Measurements from ENCODE around the gene CDC42BPA.

The CDC42BPA gene

DNA sequence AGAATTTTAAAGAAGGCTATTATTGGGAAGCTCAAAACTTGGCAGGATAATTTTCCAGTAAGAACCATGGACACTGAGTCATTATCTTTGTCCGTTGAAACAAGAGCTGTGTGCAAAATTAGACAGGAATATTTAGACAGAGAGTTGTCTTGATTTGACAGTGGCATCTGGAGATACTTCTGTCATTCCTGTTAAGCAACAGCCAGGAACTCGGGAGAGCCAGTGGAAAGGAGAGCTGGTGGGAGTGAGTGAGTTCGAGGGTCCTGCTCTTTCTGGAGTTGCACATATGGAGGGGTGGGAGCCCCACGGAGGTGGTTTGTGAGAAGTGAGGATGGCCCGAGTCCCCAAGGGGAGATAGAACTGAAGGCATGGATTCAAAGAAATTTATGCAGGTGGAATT is 375.1 kb downstream of the CDC42BPA start:
- no peak for DNase-seq

DNA sequence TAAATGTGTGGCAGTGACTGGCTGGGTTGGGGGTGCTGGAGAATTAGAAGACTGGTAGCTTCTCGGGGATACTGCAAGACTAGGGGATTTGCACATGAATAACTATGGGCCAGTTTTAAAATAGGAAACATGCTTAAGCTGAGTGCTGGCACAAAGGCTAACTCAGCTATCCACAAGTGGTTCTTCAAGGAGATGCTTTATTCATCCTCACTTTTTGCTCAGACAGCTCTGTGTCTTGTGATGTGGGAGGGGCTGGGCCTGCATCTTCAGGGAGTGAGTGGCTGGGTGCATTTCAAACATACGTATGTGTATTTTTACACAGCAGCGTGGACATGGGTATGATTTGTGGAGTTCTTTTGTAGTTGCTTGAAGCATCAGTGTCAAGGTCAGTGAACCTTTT is 375.9 kb downstream of the CDC42BPA start:
- no peak for DNase-seq

DNA sequence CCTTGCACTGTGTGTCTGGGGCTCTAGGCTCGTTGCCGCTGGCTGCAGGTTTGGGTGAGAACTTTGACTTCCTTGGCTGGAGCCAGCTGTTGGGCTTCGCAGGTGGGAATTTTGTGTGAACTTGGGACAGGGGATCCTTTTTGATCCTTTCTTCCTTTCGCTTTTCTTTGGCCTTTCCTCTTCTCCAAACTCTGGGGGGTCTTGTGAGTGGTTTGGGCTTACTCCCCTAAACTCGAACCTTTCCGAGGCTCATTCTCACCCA is 377.6 kb downstream of the CDC42BPA start:
- no peak for DNase-seq

DNA sequence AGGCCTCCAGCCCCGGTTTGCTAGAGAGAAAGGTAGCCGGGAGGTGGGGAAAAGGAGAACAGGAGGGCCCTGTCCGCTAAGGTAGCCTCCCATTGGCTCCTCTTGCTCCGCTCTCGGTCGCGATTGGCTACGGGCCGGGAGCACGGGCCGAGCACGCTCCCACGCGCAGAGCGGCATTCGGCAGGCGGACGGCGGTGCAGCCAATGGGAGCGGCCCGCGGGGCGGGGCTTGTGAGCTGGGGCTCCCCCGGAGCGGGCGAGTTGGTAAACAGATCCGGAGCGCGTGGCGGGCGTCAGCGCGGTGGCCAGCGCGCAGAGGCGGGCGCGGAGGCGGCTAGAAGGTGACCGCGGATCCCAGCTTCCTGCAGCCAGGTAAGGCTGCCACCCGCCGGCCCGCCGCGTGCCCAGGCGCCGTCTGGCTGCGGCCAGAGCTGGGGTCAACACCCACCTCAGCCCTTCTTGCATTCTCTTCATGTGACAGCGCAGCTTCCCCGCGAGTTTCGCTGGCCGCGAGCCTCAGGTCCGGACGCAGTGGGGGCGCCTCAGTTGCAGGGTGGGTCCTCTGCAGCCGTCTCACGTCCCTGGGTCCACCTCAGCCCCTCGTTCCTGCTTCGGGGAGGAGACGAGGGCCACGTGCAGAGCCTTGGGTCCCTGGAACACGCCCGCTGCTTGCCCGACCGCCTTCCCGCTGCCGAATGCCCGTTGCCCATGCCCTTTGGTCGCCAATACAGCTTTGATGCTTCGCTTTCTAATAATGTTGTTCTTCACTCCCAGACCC is 378.1 kb downstream of the CDC42BPA start, which contains the start of gene COQ8A:
Gene COQ8A (plus strand): TSS at position 266 of the 777 bp plus-strand sequence. CDS start 21,092 bp downstream, outside the sequence.
- DNase-seq: peak; percentile 100

All from NCI-H1048 (cell line).